Activated CD4-positive, alpha-beta T cell treated with anti-CD3 and anti-CD28 coated beads, Interleukin-2, amount 50 U/mL, for 48 hours (primary cell): ENCODE measurements around the gene TMEM174.

Source experiments
- DNase-seq, 2 experiments: peaks; one replicate each; pipeline ENCODE4 v3.0.0-alpha.2; 2020

Gene TMEM174

GRCh38 chr5:73154208-73155006 is 18.6 kb upstream of the TMEM174 start:
- DNase-seq, result no peak

GRCh38 chr5:73155271-73156222 is 17.4 kb upstream of the TMEM174 start:
- DNase-seq, result no peak

GRCh38 chr5:73157414-73158303 is 15.3 kb upstream of the TMEM174 start:
- DNase-seq, result no peak

GRCh38 chr5:73158313-73158712 is 14.7 kb upstream of the TMEM174 start:
- DNase-seq, result no peak

GRCh38 chr5:73160239-73160671 is 12.7 kb upstream of the TMEM174 start:
- DNase-seq, result peak; percentile 64 to 78

- DNase-seq, result peak; percentile 17 to 33
Observed at GRCh38 chr5:73170522-73170921, 2.5 kb upstream of the TMEM174 start.

DNA sequence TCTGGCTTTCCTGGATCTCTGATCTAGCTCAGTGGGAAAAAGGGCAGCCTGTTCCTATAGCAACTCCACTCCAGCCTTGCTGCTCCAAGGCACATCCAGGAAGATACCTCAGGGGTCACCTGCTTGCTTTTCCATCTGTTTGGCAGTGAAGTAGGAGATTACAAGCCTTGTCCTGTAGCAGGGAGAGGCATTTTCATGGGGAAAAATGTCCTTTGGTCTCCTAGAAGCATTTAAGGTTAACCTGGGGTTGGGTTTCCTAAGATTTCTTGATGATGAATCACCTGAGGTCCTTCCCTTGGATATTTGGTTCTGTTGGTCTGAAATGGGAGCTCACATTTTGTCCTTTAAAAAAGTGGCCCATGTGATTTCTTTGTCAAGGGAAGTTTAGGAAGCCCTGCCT is 1.5 kb upstream of the TMEM174 start:
- no peak for DNase-seq

DNA sequence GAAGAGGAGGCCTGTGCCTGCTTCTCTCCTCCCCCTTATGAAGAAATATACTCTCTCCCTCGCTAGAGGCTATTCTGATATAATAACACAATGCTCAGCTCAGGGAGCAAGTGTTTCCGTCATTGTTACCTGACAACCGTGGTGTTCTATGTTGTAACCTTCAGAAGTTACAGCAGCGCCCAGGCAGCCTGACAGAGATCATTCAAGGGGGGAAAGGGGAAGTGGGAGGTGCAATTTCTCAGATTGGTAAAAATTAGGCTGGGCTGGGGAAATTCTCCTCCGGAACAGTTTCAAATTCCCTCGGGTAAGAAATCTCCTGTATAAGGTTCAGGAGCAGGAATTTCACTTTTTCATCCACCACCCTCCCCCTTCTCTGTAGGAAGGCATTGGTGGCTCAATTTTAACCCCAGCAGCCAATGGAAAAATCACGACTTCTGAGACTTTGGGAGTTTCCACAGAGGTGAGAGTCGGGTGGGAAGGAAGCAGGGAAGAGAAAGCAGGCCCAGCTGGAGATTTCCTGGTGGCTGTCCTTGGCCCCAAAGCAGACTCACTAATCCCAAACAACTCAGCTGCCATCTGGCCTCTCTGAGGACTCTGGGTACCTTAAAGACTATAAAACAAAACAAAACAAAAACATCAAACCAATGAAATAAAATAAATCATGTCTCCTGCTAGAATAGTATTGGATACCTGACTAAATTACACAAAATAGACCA is 1.3 kb downstream of the TMEM174 start:
- no peak for DNase-seq

DNA sequence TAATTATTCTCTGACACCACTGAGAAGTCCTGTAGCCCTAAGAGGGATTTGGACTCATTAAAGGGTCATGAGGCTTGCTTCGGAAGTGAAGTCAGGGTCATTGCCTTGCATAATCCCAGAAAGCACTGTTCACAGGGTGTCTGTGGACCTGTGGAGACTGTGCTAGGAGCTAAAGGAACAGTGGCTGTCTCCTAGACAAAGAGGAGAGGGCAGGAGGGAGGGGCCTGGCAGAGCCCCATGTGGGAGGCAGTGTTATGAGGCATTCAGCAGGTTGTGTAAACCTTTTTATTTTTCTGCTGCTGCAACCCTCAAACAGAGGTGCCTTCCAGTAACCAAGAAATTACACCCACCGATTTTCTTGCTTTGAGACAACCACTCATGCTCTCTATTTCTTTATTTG is 3.3 kb downstream of the TMEM174 start:
- DNase-seq, result no peak

- no peak for DNase-seq
Observed at GRCh38 chr5:73178265-73178664, 5.3 kb downstream of the TMEM174 start.

GRCh38 chr5:73179730-73180129 is 6.7 kb downstream of the TMEM174 start:
- DNase-seq, result no peak

DNA sequence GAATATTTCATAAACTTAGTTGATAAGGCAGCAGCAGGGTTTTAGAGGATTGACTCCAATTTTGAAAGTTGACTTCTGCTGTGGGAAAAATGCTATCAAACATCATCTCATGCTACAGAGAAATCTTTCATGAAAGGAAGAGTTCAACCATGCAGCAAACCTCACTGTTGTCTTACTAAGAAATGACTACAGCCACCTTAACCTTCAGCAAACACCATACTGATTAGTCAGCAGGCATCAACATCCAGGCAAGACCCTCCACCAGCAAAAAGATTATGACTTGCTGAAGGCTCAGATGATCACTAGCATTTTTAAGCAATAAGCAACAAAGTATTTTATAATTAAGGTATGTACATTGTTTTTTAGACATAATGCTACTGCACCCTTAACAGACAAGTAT is 7.6 kb downstream of the TMEM174 start:
- DNase-seq, result no peak

- DNase-seq, result no peak
Observed at GRCh38 chr5:73182307-73182706, 9.3 kb downstream of the TMEM174 start.

DNA sequence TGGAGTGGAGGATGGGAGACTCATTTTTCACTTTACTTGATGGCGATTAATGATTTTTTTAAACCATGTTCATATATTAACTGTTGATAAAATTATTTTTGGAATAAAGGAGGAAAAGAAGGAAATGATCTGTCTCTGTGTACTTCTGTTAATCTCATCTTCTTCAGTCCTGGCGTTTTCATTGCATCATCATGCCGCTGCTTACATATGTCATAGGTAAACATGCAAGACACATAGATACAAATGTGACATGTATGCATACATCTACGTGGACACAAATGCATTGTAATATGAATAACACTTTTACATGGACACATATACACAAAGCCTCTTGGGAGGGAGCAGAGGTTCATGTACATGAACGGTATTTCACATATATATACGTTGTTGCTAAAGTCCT is 10.0 kb downstream of the TMEM174 start:
- no peak for DNase-seq

- no peak for DNase-seq
Observed at GRCh38 chr5:73183481-73183891, 10.5 kb downstream of the TMEM174 start.

DNA sequence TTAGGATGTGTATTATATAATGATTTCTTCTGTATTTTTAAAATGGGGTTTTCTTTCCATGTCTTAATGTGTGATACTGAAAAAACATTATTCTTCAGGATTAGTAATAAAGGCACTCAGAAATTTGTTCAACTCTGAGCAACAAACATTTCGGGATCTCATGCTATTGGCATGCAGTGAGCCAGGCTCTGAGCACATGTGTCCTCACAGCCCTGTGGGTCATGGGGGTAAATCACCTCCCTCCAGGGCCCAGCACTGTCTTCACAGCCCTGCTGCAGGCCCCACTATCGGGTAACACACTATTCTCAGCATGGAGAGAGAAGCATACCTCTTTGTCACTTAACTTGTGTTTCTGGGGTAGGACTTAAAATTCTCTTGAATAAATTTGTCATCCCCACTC is 14.0 kb downstream of the TMEM174 start:
- DNase-seq, result no peak

DNA sequence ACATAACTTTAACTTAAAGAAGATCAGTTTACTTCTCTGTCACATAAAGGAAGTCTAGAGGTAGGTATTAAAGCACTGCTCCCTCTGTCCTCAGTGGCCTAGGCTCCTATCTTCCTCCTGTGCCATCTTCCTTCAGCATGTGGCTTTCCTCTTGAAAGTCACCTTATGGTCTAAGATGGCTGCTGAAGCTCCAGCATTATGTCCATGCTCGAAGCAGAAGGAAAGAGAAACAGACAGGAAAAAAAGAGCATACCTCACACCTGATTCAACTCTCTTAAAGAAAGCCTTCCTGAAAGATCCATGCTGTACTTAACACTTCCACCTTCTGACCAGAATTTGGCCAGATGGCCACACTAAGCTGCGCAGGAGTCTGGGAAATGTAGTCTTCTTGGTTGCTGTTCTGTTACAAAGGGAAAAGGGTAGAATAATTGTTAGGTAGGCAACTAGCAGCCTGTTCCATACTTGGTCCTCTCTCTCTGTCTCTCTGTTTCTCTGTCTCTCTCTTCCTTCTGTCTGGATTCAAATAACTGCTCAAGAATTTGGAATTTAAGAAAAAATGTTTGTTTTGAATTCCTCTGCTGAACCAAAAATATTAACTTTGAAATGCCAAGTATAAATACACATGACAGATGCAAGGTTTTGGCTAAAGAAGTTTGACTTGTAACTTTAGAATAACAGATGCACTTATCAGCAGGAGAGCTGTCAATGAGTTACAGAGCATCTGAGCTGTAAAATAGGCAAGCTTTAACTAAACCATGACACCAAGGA is 16.0 kb downstream of the TMEM174 start:
- DNase-seq, result no peak

DNA sequence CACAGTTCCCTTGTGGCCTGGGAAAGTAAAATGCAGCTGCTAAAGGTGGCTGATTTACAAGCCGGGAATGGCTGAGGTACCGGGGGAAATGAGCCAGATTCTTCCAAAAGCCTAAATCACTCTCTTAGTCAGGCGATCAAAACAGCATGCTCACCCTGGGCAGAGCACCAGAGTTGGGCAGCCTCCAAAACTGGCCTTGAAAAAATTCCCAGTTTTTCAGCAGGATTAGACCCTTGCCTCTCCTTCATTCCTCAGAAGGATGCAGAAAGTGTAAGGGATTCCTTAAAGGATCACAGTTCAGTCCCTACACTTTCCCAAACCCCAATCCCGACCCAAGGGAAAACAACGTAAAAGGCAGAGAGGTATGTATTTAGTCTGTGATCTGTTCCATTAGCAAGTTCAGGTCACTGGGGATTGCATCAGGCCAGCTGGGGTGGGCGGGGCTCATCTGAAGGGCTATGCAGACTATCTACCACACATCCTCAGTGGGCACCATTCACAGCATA is 16.9 kb downstream of the TMEM174 start:
- no peak for DNase-seq

DNA sequence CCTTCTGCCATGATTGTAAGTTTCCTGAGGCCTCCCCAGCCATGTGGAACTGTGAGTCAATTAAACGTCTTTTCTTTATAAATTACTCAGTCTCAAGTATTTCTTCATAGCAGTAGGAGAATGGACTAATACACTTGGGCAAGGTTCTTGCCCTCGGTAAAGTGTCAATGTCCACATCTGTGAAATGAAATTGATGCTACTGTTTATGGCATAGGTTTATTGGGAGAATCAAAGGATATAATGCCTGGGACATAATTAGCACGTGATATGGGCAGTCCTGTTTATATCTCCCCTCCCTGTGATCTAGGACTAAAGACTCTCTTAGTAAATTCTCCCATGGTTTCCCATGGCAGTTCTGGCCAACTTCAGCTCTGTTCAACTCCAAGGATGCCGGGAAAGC is 19.4 kb downstream of the TMEM174 start:
- no peak for DNase-seq

- no peak for DNase-seq
Observed at GRCh38 chr5:73193592-73193991, 20.6 kb downstream of the TMEM174 start.

DNA sequence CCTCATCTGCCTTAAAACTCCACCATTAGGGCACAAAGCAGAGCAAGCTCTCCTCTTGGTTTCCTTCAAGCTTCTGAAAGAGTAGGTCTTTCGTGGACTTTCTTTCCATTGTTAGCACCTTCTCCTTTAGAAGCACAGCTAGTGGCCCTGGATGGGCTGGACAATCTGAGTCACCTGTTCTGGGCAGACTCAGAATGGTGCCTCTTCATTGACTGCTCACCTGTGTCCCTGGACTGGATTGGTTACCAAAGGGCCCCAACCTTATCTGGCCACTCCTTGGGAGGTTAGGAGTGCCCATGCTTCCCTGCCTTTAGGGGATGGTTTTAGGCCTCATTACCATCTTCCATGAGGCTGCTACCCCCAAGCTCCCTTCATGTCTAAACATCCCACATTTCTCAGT is 23.2 kb downstream of the TMEM174 start:
- DNase-seq, result no peak
